Iris pigment epithelial cell (primary cell): ENCODE results near the gene SNRNP48.

Experiments
- DNase-seq: peaks from one replicate; pipeline ENCODE4 v3.0.0-alpha.2; 2011; ENCODE audit warnings: low read depth

SNRNP48 gene

GRCh38 chr6:7644417-7644816 lies 54.4 kb downstream of the SNRNP48 start:
- DNase-seq: no peak

- DNase-seq: peak; percentile 46
Measured at GRCh38 chr6:7646394-7646793, 56.4 kb downstream of the SNRNP48 start.

- DNase-seq: no peak
Measured at GRCh38 chr6:7647504-7647903, 57.5 kb downstream of the SNRNP48 start.

DNA sequence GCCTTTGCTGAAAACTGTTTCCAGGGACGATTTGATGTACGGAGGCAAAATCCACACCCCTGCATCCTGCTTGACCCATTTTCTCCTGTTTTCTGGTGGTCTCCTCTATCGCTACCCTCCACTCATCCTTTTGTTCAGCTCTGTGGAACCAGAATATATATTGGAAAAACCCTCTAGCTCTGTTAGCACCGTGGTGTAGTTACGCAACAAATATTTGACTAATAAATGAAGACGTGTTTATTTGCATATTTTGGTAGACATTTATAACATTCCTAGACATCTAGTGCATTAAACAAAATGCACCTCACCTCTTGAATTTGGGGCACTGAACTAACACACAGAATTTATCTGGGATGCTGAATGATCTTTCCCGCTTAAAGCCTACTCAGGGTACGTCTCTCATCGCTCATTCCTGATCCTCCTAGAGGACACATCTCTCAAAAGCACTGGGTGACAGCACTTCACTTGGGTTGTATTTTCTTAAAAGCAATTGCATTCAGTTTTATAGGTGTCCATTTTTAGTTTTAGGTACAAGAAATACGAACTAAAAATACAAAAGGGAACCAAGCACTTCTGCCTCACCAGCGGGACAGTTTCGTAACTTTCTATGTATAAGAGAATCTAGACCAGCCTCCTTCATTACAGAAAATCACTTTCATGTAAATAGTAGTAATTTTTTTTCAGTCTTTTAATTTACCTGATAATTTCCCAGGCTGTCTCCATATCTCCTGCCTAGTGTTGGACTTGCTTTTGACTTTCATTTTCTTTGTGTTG lies 59.2 kb downstream of the SNRNP48 start:
- no peak for DNase-seq

DNA sequence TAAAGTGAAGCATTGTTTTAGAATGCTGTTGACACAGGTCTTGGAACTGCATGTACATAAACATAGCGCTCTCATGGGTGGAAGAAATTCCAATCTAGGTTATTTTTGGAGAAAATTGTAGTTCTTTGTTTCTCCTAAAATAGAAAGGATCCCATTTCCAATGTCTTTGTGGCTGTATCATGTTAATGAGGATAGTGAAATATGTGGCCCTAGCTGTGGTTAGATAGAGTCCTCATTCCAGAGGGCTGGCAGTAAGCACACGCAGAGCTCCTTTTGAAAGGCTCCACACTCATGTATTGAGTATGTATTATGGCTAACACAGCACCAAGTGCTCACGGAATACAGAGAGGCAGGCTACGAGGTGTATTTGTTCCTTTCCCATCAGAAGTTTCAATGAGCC lies 60.9 kb downstream of the SNRNP48 start:
- no peak for DNase-seq

- DNase-seq: no peak
Measured at GRCh38 chr6:7652957-7653356, 63.0 kb downstream of the SNRNP48 start.

- no peak for DNase-seq
Measured at GRCh38 chr6:7656355-7656754, 66.4 kb downstream of the SNRNP48 start.

GRCh38 chr6:7658543-7658942 lies 68.5 kb downstream of the SNRNP48 start:
- no peak for DNase-seq

GRCh38 chr6:7661364-7661763 lies 71.4 kb downstream of the SNRNP48 start:
- no peak for DNase-seq
